ENCODE measurements around the gene CCL13.
"Not testable (repeated sequence)": the region's sequence is repeated elsewhere in the genome, so short reads cannot be mapped to it uniquely, and the experiment has no call there.

The CCL13 gene

GRCh38 chr17:34356194-34356593 lies at the start of gene CCL13:
CCL13 (plus strand) TSS chr17:34356480; CDS start chr17:34356527, 47 bp downstream.
- FAIRE-seq: no peak
- DNase-seq (ENCODE audit: low spot score): no peak

DNA sequence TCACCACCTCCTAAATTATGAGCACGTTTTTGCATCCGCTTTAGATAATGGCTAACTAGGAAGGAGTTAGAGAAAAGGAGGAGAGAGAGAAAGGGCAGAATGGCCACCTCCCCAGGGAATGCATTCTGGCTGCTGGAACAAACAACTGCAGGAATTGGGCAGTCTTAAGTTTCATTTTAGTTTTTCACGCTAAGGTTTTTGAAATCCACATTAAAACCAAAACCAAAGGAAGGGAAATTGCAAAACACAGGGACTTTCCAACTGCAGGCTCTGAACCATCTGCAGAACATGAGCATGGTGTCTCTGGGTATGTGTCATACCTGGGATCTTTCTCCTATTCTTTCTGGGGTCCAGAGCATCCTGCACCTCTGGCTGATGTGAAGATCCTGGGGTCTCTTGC lies 49.2 kb upstream of the CCL13 start:
- FAIRE-seq (no peak), DNase-seq (ENCODE audit: low spot score) (no peak)

DNA sequence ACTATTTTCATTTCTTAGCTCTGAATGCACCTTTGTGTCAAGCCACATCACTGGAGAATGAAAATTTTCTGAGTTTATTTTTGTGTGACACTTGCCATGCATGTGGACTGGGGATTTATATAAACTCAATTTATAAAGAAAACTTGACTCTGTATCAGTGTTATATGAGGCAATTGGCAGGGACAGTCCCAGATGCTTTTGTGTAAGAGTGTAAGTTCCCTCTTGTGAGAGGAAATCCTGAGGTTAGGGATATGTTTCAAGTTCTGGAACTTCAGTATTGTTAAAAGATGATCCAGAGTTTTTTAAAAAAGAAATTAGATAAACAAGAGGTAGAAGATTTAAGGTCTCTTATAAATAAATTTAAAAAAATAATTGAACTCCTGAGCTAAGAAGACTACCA lies 47.9 kb upstream of the CCL13 start:
- DNase-seq (ENCODE audit: low spot score): no peak
- no peak for FAIRE-seq

GRCh38 chr17:34311291-34311690 lies 45.0 kb upstream of the CCL13 start:
- FAIRE-seq: no peak
- DNase-seq (ENCODE audit: low spot score): no peak

GRCh38 chr17:34312080-34312479 lies 44.2 kb upstream of the CCL13 start:
- no peak for DNase-seq (ENCODE audit: low spot score)
- no peak for FAIRE-seq

DNA sequence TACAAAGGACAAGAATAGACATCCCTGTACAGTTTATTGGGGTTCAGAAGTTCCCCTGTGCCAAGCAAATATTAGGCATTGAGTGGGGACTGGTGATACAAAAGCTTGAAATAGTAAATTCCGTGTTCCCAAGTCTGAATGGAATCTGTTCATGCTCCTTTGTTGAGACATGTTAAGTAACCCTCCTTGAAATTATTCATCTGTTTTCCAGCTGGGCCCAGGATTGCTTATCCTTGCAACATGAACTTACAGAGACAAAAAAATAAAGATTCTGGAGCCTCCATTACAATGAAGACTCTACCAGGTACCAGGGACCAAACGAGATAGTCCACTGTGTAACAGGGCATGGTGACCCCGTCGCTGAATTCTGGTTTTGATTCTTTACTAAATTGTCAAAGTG lies 43.1 kb upstream of the CCL13 start:
- no peak for DNase-seq (ENCODE audit: low spot score)
- FAIRE-seq: no peak

DNA sequence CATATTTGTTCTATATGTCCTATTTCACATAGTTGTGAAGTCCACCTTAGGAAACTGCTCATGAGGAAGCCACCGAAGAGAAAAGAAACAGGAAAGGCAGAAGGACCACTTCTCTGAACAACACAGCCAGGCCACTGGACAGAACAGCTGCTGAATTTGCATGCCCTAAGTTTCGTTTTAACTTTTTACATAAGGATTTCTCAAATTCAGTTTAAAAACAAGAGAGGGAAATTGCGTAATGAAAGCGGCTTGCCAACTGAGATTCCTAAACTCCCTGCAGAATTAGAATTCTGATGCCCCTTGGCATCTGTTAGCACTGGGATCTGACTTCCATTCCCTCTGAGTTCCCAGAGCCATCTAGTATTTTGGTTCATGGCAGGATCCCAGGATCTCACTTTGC lies 42.0 kb upstream of the CCL13 start:
- no peak for FAIRE-seq
- DNase-seq (ENCODE audit: low spot score): no peak

- DNase-seq (ENCODE audit: low spot score): no peak
- FAIRE-seq: no peak
Observed at GRCh38 chr17:34318474-34318873, 37.8 kb upstream of the CCL13 start.

- no peak for FAIRE-seq
- DNase-seq (ENCODE audit: low spot score): no peak
Observed at GRCh38 chr17:34319039-34319483, 37.2 kb upstream of the CCL13 start, which contains the start of gene CCL8. CCL8 (plus strand) TSS chr17:34319435; CDS start chr17:34319502, 67 bp downstream.

DNA sequence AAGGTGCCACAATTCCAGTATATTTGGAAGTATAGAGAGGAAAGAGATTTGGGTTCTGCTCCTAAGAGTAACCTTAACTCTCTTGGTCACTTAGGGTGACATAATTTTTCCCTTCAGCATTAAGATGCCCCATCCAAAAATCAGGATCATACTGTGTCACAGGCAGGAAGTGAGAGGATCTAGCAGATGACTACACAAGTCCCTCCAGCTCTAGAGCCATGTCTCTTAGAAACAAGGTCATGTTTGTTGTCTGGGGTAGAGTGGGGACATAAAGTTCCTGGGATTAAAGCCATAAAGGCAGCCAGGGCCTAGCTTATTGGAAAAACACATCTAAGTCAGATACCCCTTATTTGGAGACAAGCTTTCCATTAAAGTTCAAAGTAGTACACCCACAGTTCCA lies 34.3 kb upstream of the CCL13 start:
- FAIRE-seq: no peak

GRCh38 chr17:34327580-34327979 lies 28.7 kb upstream of the CCL13 start:
- not testable (repeated sequence) for FAIRE-seq; DNase-seq (ENCODE audit: low spot score)

More for the DNA sequence above, 34.3 kb upstream of the CCL13 start:
- DNase-seq (ENCODE audit: low spot score): no peak

DNA sequence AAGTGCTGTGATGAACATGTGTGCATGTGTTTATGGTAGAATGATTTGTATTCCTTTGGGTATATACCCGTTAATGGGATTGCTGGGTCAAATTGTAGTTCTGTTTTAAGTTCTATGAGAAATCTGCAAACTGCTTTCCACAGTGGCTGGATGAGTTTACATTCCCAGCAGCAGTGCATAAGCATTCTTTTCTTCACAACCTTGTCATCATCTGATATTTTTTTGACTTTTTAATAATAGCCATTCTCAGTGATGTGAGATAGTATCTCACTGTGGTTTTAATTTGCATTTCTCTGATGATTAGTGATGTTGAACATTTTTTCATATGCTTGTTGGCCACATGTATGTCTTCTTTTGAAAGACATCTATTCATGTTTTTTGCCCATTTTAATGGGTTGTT lies 18.6 kb upstream of the CCL13 start:
- no peak for FAIRE-seq
- no peak for DNase-seq (ENCODE audit: low spot score)

DNA sequence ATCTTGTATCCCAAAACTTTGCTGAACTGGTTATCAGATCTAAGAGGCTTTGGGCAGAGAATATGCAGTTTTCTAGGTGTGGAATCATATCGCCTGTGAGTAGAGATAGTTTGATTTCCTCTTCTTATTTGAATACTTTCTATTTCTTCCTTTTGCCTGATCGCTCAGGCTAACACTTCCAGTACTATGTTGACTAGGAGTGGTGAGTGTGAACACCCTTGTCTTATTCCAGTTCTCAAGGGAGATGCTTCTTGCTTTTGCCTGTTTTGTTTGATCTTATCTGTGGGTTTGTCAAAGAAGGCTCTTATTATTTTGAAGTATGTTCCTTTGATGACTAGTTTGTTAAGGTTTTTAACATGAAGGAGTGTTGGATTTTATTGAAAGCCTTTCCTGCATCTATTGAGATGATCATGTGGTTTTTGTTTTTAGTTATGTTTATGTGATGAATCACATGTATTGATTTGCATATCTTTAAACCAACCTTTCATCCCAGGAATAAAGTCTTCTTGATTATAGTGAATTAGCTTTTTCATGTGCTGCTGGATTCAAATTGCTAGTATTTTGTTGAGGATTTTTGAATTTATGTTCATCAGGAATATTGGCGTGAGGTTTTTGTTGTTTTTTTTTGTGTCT lies 17.0 kb upstream of the CCL13 start:
- DNase-seq (ENCODE audit: low spot score): no peak
- no peak for FAIRE-seq

GRCh38 chr17:34341916-34342315 lies 14.4 kb upstream of the CCL13 start:
- FAIRE-seq (no peak), DNase-seq (ENCODE audit: low spot score) (no peak)

- DNase-seq (ENCODE audit: low spot score): no peak
- FAIRE-seq: no peak
Observed at GRCh38 chr17:34347063-34347462, 9.2 kb upstream of the CCL13 start.

DNA sequence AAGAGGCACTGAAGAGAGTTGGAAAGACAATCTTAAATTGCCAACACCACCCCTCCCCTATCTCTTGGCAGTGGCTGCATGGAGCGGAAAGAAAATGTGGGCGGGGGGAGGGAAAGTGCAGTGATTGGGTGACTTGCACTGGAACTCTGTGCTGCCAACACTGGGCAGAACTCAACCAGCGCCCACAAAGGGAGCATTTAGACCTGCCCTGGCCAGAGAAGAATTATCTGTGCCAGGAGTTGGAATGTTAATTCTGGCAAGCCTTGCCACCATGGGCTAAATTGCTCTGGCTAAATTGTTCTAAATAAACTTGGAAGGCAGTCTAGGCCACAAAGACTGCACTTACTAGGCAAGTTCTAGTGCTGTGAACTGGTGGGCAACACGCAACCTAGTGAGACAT lies 6.5 kb upstream of the CCL13 start:
- FAIRE-seq: no peak
- DNase-seq (ENCODE audit: low spot score): no peak

GRCh38 chr17:34351096-34351495 lies 5.2 kb upstream of the CCL13 start:
- DNase-seq (ENCODE audit: low spot score): no peak
- FAIRE-seq: no peak

GRCh38 chr17:34352191-34352590 lies 4.1 kb upstream of the CCL13 start:
- FAIRE-seq (no peak), DNase-seq (ENCODE audit: low spot score) (no peak)

DNA sequence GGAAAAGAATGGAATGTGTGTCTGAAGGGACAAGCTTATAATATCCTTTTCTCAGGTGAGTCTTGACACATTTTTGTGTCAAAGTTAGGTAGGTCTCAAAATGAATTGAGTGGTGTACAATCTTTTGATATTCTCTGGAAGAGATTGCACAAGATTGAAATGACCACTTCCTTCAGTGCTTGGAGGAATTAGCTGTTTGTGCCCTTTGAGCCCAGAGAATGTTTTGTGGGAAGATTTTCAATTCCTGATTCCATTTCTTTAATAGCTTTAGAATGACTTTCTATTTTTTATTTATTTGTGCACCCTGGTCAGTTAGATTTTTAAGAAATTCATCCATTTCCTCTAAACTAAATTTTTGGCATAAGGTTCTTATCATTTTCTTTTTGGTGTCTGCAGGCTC lies 1.6 kb upstream of the CCL13 start:
- FAIRE-seq: no peak
- no peak for DNase-seq (ENCODE audit: low spot score)

- FAIRE-seq: no peak
- DNase-seq (ENCODE audit: low spot score): no peak
Observed at GRCh38 chr17:34357398-34357797, 1.1 kb downstream of the CCL13 start.

DNA sequence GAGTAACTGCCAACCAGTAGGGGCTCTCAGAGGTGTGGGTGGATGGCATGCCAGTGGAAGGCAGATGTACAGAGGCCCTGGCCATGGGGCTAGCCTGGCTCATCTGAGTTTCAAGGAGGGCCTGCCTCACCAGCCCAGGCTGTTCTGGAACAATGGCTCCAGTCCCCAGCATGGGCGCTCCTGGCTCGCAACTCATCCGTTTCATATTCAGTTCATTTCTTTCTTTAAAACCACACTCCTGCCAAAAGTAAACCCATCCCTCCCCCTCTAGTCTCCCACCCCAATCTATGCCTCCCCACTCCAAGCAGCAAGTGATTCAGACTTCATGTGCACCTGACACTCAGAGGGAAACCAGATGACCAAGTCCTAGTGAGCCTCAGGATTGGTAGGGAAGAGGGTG lies 2.4 kb downstream of the CCL13 start:
- DNase-seq (ENCODE audit: low spot score) (no peak), FAIRE-seq (no peak)

DNA sequence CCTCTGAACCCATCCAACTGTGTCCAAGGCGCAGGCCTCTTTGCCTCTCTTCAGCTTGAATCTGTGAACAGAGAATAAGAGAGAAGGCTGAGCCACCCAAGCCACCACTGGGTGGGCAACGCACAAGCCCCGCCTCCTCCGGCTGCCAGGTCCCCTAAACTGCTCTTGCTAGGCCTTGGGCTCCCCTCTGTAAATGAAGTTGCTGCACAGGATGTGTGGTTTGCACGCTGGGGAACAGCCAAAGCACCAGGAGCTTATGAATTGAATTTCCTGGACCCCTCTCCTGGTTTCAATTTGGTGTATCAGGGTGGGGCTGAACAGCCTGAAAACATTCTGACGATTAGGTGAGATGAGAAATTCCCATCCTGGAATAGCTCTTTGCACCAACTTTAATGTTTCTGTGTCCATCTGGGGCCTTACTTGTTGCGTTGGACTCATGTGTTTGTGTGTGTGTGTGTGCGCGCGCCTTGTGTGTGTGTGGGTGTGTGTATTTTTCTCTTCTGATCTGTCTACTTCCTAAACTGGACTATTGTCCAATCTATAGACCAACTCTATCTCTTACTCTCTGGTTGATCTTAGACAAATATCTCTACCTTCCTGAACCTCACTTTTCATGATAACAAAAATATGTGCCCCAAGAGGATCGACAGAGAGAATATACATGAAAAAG lies 4.5 kb downstream of the CCL13 start:
- DNase-seq (ENCODE audit: low spot score): no peak

DNA sequence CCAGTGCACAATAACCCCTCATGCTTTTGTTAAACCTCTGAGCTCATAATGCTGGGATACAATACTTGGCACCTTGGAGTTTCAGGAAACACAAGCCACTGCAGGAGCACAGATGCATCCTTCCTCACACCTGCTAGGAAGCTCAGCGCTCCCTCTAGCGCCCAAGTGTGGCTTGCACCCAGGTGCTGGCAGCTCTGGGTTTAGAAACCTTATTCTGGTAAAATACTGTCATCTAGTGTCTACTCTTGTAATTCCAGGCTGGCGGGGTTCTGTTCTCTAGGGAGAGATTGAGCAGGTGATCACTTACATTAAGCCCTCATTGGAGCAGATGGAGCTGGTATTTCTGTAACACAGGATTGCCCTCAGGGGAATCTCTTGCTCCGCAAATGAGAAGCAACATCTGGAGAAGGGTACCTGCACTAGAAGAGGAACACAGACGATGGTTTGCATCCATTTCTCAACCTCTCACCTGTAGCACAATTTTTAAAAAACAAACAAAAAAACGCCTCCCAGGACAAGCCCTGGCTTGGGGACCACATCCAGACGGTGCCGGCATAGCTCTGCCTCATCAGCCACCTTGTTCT lies 5.3 kb downstream of the CCL13 start:
- DNase-seq (ENCODE audit: low spot score): peak; percentile 77
- peak; percentile 71 for FAIRE-seq

More for the DNA sequence above, 4.5 kb downstream of the CCL13 start:
- FAIRE-seq: no peak
